ENCODE data around the gene CYP26C1.

The CYP26C1 gene

DNA sequence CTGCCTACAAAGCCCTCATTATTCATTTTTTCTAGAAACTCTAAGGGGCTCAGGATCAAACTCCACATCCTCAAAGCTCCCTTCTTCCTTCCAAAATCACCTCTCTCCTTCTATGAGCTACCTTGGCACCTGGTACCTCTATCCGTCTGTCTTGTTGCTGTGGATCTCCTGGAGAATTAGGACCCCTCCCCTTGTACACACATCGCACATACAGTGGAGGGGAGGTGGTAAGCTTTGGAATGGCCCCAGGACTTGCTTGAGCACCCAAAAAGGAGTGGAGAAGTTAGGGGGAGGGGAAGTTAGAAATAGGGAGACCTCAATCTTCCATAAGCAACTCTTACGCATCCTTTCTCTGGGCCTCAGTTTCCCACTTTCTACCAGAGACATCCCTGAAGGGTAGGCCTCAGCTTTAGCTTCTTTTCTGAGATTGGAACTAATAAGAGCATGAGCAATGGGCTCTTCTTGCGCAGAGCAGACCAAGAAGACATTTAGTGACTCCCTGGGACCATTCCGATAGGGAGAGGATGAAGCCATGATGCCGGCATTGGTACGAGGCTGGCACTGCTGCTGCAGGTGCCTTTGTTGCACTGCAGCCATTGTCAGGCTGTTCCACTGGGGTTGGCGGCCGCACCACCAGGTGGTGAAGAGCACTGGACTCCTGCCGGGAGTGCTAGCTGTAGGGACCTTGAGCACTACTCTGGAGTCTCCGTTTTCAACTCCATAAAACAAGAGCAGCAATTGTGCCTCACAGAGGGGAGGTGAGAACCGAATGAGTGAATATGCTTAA is 4.5 kb downstream of the CYP26C1 start:
- DNase-seq = no peak

DNA sequence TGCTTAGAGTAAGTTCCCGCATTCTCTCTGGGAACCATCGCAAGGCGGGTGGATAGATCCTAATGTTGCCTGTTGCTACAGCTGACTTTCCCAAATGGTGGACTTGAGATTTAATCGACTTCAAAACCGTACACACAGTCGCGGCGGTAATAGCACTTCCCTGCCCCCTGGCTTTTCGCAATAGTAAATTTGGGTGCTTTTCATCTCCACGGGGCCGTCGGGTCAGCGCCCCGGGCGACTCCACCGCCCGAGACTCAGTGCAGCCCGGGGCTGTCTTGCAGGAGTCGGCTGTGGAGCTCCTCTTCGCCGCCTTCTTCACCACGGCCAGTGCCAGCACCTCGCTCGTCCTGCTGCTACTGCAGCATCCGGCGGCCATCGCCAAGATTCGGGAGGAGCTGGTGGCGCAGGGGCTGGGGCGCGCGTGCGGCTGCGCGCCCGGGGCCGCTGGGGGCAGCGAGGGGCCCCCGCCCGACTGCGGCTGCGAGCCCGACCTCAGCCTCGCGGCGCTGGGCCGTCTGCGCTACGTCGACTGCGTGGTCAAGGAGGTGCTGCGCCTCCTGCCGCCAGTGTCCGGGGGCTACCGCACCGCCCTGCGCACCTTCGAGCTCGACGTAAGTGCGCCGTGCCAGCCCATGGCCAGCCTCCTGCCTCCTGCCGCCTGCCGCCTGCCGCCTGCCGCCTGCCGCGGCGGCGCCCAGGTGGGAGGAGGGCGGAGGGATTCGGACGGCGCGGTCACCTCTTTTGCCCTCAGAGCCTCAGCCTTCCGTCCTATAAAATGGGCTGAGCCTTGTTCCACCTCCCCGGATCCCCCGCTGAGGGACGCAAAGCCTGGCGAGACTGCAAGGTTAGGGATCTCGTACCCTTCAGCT is 5.3 kb downstream of the CYP26C1 start:
- no peak for DNase-seq

DNA sequence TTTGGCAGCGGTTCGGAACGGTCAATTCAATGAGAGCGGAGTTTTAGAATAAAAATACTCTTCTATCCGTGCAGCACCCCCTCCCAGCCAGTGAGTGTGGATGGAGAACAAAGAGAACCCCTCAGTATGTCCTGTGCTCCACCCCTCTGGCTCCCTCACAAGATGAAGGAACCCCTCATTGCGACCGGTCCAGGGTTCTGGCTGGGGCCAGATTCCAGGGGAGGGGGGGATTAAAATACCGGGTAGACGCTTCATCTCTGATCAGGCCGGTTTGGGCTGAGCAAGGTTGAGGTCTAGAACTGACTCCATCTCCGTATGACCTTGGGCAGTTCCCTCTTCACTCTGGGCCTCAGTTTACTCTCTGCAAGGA is 5.9 kb downstream of the CYP26C1 start:
- no peak for DNase-seq

DNA sequence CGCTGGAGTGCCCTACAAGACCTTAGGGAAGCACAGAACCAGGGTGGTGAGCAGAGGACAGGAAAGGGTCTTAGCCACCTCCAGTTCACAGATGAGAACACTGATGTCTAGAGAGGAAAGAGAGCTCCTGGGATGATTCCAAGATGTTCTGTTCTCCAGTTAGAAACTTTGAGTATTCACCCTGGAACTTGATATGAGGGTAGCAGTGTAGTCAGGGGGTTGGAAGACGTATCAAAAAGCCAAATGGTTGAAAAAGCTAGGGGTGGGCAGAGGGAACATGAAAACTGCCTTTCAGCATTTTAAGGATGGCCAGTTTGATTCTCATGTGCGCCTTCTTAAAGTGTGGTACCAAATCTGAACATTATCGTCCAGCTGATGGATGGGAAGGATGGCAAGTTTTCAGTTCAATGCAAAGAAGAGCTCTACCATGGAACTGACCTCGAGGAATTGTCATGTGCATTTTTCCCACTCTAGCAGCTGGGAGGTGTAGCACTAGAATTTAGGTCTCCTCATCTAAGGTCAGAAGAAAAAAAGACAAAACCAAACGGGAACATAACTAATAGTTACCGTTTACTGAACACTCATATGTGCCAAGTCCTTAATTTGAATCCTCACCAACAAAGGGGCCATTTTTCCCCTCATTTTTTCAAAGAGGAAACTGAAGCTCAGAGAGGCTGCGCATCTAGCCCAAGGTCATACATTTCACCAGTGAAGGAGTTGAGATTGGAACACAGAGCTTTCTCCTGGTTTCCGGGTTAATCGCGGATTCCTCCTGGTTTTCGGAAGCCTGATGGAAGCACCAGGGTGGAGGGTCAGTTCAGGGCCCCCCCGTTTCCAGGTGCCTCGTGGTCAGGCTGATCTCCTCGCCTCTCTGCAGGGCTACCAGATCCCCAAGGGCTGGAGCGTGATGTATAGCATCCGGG is 7.1 kb downstream of the CYP26C1 start:
- DNase-seq = no peak

DNA sequence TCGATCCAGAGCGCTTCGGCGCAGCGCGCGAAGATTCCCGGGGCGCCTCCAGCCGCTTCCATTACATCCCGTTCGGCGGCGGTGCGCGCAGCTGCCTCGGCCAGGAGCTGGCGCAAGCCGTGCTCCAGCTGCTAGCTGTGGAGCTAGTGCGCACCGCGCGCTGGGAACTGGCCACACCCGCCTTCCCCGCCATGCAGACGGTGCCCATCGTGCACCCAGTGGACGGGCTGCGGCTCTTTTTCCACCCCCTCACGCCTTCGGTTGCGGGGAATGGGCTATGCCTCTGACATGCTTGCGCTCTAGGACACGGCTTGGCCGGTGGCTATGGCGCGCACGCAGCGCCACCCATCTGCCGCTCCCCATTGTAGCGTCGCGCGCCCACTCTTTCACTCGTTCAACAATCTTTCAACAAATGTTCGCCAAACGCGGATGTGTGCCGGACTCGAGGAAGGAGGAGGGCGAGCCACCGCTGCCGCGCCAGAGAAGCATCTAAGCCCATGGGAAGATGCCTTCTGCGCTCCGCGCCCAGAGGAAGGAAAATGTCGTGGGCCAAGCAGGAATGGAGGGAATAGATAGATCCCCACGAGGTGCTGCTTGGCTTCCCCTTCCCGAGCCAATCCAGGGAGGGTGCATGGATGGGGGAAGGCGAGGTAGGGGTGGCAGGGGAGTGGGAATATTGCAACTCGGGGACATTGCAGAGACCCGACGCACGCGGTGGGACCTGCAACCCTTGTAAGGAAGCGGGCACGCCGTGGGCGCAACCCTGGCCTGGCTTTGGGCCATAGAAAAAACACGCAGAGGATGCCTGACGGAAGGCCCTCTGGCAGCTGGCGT is 8.0 kb downstream of the CYP26C1 start:
- DNase-seq = no peak

DNA sequence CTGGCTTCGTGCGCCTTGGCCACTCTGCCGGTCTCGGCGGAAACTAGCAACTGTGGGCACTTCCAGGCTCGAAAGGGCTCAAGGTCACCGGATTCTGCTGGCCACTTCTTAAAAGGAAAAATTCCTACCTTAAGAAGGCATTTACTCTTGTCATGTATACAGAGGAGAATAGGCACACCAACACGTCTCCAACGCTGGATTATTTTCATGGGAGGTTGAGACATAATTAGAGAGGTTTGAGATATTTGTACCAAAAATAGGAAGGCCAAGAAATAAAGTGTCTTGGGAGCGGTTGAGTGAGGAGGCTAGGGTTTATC is 8.6 kb downstream of the CYP26C1 start:
- DNase-seq = no peak

DNA sequence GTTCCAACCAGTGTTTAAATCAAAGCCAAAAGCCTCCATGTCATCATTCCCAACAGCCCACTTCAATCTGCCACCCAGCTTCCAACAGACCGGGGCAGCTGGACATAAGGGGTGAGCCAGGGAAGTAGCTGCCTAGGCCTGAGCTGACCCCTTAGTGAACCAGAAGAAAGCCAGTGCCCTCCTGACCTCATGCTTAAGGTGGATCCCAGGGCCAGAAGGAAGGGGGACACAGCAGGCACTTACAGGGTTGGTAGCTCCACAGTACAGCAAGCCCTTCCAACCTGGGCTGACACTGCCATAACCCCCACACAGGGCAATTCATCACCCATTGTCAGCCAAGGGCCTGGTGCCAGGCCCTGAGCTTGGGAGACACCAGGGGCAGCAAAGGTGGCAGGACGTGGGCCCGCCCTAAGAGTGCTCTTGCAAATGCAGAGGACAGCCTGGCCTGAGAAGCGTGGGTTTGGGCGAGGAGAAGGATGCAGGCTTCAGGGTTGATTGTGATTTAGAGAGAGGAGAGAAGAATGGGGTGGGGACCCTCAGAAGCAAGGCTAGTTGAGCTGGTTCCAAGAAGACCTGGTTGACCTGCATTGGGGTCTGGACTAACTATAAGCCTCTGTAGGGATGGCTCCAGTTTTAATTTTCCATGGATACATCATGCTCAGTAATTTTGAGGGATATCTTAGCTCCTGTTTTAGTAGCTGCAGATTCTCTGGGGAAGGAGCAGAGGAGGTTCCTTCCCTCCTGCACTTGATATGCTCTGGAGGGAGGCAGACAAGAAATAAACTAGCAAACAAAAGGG is 10.0 kb downstream of the CYP26C1 start:
- DNase-seq = no peak

DNA sequence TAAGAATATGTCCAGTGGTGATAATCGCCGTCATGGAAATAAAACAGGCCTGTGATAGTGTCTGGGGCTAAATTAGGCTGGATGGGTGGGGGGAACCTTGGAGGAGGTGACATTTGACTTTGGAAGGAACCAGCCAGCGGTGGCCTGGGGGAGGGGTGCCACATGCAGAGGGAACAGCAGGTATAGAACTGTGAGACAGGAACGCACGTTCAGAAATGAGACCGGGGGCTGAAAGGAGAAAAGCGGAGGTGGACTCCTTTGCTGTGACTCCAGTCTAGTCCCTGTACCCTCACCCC is 10.5 kb downstream of the CYP26C1 start:
- no peak for DNase-seq

DNA sequence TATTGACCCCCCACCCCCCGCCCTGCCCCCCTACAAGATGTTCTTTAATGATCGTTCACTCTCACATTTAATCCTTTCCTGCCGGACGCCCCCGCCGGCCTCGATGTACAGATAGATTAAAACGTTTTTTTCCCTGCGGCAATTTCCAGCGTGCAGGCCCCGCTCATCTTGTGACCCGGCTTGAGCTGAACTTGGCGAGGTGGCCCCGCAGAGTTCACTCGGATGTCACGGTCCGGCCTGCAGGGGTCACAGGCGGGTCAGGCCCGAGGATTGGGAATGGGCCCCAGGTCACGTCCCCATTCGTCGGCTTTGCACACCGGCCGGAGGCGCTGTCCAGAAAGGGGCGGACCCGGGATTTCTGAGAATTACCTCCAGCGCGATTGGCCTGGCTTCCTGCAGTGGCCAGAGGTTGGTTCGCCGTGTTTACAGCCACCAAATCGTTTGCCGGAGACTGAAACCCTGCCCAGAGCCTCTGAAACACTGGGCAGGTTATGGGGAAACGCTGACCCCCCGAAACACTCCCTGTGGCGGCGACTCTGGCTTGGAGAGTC is 11.2 kb downstream of the CYP26C1 start:
- no peak for DNase-seq

DNA sequence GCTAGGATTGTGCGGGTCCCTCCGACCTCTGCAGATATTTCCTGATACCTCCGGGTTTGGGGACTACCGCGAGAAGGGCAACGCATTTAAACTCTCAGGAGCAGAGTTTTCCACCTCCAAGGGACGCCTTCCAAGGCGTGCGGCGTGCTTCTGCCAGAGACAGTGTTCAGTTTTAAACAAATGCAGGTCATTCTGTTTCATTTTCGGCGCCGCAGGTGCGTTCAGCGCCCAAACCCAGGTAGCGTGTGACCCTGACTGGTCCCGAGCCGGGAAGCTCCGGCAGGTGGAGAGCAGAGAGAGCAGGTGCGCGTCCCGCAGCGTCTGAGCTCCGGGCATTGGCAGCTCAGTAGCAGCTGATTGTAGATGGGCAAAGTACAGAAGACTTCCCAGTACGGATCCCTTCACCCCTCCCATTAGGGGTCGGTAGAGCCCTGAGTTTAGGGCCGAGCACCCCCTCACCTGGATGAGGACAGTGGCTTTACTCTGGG is 11.7 kb downstream of the CYP26C1 start:
- no peak for DNase-seq

DNA sequence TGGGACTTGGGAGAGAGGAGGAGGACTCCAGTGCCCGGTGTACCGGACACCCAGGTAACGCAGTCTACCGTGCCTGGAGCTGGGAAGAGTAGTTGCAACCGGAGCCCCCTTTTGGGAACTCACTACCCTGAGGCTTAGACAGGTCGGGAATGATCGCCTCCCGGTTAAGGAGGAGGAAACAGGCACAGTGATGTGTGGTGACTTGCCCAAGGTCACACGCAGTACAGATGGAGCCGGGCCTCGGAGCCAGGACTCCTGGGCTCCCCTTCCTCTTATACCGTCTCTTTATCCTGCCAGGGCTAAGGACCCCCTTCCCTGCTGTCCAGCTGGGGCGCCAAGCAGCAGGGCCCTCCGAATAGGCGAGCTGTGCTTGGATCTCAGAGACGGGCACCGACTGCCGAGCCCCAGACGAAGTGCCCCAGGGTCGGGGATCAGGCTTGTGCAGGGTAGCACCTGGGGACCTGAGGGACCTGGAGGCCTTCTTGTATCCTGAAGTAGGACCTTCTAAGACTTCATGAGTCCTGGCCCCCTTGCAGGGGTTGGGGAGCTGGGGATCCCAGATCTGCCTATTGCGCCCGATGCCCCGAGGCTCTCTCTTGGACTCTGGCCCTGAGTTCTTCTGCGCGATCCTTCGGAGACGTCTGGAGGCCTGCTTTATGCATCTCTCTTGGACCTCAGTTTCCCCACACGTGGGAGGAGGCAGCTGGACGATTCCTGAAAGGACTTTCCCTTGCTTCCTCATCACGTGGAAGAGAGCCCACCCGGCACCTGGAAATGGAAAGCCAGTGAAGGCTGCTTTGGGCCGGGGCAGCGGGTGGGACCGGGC is 12.3 kb downstream of the CYP26C1 start:
- DNase-seq = no peak

DNA sequence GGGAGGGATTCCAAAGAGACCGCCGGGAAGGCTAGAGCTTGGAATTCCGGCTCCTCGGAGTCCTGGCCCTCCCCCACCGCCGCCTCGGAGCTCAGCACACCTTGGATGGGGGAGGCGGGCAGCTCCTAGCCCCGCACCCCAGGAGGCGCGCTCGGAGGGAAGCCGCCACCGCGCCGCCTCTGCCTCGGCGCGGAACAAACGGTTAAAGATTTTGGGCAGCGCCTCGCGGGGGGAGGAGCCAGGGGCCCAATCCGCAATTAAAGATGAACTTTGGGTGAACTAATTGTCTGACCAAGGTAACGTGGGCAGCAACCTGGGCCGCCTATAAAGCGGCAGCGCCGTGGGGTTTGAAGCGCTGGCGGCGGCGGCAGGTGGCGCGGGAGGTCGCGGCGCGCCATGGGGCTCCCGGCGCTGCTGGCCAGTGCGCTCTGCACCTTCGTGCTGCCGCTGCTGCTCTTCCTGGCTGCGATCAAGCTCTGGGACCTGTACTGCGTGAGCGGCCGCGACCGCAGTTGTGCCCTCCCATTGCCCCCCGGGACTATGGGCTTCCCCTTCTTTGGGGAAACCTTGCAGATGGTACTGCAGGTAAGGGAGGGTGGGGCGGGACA is 13.0 kb downstream of the CYP26C1 start, which contains the start of gene CYP26A1:
CYP26A1 (plus strand) TSS at position 355 of the 608 bp plus-strand sequence; CDS start at position 397, 42 bp downstream.
- no peak for DNase-seq

DNA sequence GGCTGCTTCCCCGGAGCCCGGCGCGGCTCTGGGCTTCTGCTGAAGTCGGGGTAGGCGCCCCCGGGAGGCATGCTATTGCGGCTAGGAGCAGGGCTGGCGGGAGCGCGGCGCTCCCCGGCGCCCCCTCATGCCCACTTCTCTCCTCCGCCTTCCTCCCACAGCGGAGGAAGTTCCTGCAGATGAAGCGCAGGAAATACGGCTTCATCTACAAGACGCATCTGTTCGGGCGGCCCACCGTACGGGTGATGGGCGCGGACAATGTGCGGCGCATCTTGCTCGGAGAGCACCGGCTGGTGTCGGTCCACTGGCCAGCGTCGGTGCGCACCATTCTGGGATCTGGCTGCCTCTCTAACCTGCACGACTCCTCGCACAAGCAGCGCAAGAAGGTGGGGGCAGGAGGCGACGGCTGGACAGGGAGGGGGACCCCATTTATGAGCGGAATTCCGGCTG is 13.6 kb downstream of the CYP26C1 start:
- DNase-seq = no peak

DNA sequence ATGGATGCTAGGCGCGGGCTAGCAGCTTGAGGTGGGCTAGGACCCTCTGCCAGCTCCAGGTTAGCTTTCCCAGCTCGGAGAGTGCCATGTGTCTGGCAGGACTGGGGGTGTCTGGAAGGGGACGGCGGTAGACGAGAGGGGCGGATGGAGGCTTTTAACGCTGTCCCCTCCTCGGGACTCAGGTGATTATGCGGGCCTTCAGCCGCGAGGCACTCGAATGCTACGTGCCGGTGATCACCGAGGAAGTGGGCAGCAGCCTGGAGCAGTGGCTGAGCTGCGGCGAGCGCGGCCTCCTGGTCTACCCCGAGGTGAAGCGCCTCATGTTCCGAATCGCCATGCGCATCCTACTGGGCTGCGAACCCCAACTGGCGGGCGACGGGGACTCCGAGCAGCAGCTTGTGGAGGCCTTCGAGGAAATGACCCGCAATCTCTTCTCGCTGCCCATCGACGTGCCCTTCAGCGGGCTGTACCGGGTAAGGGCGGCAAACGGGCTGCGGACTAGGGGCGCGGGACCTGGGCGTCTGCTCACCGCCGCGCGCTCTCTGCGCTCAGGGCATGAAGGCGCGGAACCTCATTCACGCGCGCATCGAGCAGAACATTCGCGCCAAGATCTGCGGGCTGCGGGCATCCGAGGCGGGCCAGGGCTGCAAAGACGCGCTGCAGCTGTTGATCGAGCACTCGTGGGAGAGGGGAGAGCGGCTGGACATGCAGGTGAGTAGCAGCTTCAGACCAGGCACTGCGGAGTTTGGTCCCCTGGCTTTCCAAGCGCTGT is 14.2 kb downstream of the CYP26C1 start:
- no peak for DNase-seq

DNA sequence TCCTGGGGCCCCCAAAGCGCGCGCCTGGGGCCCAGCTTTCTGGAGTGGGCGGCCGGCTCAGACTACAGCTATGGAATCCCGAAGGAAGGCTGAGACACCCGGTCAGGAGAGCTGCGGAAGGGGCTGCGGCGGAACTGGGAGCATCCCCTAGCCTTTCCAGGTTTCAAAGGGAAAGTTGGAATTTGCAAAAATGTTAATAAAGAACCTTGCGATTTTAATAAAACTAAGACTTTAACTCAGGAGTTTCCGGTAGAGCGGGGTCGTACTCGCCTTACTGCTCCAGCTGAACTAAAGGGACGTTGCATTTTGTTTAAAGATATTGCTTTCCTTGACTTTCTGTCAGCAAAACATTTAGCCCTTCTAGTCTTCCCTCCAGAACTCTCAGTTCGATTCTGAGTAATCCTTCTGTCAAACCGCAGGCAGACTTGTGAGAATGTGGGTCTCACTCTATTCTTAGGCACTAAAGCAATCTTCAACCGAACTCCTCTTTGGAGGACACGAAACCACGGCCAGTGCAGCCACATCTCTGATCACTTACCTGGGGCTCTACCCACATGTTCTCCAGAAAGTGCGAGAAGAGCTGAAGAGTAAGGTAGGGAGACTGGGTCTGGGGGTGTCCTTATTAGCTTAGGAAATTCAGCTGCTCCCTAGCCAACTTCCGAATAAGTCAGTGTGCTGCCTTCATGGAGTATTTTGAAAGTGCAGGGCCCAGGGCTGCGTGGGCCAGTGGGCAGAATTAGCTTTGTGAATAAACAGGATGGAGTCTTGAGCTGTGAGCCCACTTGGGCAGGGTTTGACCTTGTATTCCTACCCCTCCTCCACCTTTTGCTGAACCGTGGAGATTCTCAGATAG is 15.0 kb downstream of the CYP26C1 start:
- no peak for DNase-seq

DNA sequence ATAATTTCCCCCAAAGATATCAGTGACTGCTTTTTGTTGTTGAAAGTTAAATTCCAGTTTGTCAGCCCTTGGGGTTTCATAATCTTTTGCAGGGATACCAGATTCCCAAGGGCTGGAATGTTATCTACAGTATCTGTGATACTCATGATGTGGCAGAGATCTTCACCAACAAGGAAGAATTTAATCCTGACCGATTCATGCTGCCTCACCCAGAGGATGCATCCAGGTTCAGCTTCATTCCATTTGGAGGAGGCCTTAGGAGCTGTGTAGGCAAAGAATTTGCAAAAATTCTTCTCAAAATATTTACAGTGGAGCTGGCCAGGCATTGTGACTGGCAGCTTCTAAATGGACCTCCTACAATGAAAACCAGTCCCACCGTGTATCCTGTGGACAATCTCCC is 16.3 kb downstream of the CYP26C1 start:
- no peak for DNase-seq

DNA sequence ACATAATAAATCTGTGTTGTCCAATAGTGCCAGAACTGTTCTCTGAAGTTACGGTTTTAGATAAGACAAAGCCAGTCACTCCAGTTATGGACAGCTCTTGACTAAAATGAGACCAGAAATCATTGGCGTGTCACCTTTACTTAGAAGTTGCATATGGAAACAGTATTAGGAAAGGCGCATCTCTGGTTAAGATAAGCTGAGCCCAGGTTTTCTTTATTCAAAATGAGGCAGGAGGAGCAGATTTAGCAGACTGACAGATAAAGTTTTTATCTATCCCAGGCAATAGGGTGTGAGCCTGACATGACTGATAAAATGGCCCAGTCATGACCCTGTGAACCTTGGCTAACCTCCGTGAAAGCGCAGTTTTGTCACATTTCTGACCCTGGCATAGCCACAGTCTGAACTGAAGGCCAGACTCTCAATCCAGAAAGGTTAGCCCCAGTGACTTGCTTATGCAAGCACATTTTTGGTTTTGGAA is 17.3 kb downstream of the CYP26C1 start:
- no peak for DNase-seq
